ENCODE data around the gene CD83. TPM values are rescaled to one million over a fixed set of nuclear protein-coding genes. Genes with fewer than 3 reads are reported as not detected.

The CD83 gene
- polyA plus RNA-seq, 3 donors, result 74.5 to 326 (median 84.7) TPM

DNA sequence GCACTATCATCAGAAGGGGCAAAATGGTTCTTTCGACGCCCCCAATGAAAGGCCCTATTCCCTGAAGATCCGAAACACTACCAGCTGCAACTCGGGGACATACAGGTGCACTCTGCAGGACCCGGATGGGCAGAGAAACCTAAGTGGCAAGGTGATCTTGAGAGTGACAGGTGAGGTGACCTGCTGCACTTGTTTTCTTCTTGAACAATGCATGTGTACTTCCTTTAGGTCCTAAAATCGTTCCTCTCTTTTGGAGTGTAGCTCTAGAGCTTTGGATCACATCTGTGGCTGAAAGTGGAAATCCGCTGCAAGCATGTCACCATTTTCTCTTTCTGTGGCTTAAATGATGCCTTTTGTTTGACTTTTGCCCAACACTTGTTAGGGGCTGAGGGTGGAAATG, 14.0 kb downstream of the CD83 start:
- Mint-ChIP-seq H3K9me3 (no peaks in the 10 kb centered on the region), H3K27ac (no peak overlapping the region), H3K36me3 (peaks cover 78 to 87% of the 10 kb centered on the region in 2 donors), H3K4me1 (peaks cover 22% of the 10 kb centered on the region), H3K27me3 (ENCODE audit: low read depth in 3 of 3) (peaks cover 0 to 7% (median 0%) of the 10 kb centered on the region in 3 donors), H3K4me3 (no peak overlapping the region)
- Histone ChIP-seq H4K20me1 (ENCODE audit: insufficient read depth, low read length) (peaks cover 66% of the 10 kb centered on the region), H3K9ac (ENCODE audit: insufficient read depth, low read length, poor library complexity, severe bottlenecking) (no peak overlapping the region), H3K4me3 (replicated peaks in 1 of 3; ENCODE audit: low read depth in 2 of 3, low read length in 3 of 3) (no peak overlapping the region), H3K9me3 (replicated peaks in 1 of 2; ENCODE audit: control insufficient read depth in 1 of 2, insufficient read depth in 1 of 2, low read length in 2 of 2) (no peaks in the 10 kb centered on the region), H2AFZ (ENCODE audit: insufficient read depth, low read depth, low read length, poor library complexity, severe bottlenecking) (no peak overlapping the region), H3K36me3 (replicated peaks in 1 of 2; ENCODE audit: control insufficient read depth in 1 of 2, insufficient read depth in 2 of 2, low read length in 2 of 2) (peaks cover 16 to 52% of the 10 kb centered on the region in 2 donors), H3K27ac (ENCODE audit: low read depth in 1 of 2, low read length in 2 of 2) (no peak overlapping the region), H3K4me1 (ENCODE audit: control insufficient read depth in 1 of 2, insufficient read depth in 2 of 2, low read length in 2 of 2) (no peaks in the 10 kb centered on the region), H3K4me2 (replicated peaks; ENCODE audit: extremely low read depth, low read length, poor library complexity, severe bottlenecking) (no peak overlapping the region), H3K27me3 (ENCODE audit: control insufficient read depth in 2 of 2, insufficient read depth in 2 of 2, low read length in 2 of 2) (no peaks in the 10 kb centered on the region), H3K79me2 (ENCODE audit: insufficient read depth, low read length) (no peaks in the 10 kb centered on the region)
- peak in 1 of 3 donors; percentile 9 for DNase-seq
- no peak for TF ChIP-seq CTCF (IDR thresholded peaks at IDR 0.05)
- intact Hi-C loops (cut with micrococcal nuclease), result loop anchor here in 1 of 2 donors (10.0 kb wide), 1 partner anchor 47 kb away; no protein-coding TSS in a partner anchor
- 97% methylated on average over 6 of the region's 7 CpGs for WGBS (ENCODE audit: insufficient coverage)

DNA sequence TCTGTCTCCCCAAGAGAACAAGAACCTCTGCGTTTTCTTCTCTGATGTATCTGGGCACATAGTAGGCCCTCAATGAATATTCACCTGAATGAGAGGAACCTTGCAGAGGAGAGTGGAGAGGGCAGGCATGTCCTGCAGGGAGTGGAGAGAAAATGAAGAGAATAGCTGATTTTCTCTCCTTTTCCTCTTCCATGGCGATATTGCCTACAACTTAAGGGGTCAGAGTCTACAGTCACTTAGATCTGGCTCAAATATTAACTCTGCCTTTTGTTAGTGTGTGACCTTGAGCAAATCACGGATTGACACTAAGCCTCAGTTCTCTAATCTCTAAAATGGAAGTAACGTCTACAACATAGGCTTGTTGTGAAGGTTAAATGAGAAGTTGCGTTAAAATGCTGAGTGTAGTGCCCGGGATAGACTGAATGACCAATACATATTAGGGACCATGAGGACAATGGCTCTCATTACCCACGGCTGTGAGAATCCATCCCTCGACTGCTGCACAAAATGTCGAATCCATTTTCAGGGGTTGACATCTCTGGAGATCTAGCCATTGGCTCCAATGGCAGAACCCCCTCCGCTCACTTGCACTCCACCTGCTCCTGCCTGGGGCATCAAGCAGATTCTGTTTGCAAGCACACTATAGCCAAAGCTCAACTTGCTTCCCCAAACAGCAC, 14.8 kb downstream of the CD83 start:
- H3K4me2 ChIP-seq (replicated peaks; ENCODE audit: extremely low read depth, low read length, poor library complexity, severe bottlenecking), result no peak overlapping the region

More for the DNA sequence above, 14.8 kb downstream of the CD83 start:
- H3K4me1 Mint-ChIP-seq, result peaks cover 22% of the 10 kb centered on the region
- H3K9ac ChIP-seq (ENCODE audit: insufficient read depth, low read length, poor library complexity, severe bottlenecking), result no peak overlapping the region
- H3K9me3 ChIP-seq (replicated peaks in 1 of 2; ENCODE audit: control insufficient read depth in 1 of 2, insufficient read depth in 1 of 2, low read length in 2 of 2), result no peaks in the 10 kb centered on the region
- no peak overlapping the region for H3K4me3 Mint-ChIP-seq
- no peaks in the 10 kb centered on the region for H3K9me3 Mint-ChIP-seq
- TF ChIP-seq CTCF (IDR thresholded peaks at IDR 0.05), result no peak
- peaks cover 0 to 7% (median 0%) of the 10 kb centered on the region in 3 donors for H3K27me3 Mint-ChIP-seq (ENCODE audit: low read depth in 3 of 3)
- peak overlapping the region in 1 of 7 donors; percentile 27 for H3K27ac Mint-ChIP-seq
- 94% methylated on average over 6 of the region's 10 CpGs for WGBS (ENCODE audit: insufficient coverage)
- no peaks in the 10 kb centered on the region for H3K27me3 ChIP-seq (ENCODE audit: control insufficient read depth in 2 of 2, insufficient read depth in 2 of 2, low read length in 2 of 2)
- no peaks in the 10 kb centered on the region for H3K4me1 ChIP-seq (ENCODE audit: control insufficient read depth in 1 of 2, insufficient read depth in 2 of 2, low read length in 2 of 2)
- no peak overlapping the region for H2AFZ ChIP-seq (ENCODE audit: insufficient read depth, low read depth, low read length, poor library complexity, severe bottlenecking)
- H3K36me3 Mint-ChIP-seq, result peaks cover 74 to 87% of the 10 kb centered on the region in 2 donors
- peaks cover 16 to 52% of the 10 kb centered on the region in 2 donors for H3K36me3 ChIP-seq (replicated peaks in 1 of 2; ENCODE audit: control insufficient read depth in 1 of 2, insufficient read depth in 2 of 2, low read length in 2 of 2)
- peaks cover 59% of the 10 kb centered on the region for H4K20me1 ChIP-seq (ENCODE audit: insufficient read depth, low read length)
- intact Hi-C loops (cut with micrococcal nuclease), result loop anchor here in 1 of 2 donors (10.0 kb wide), 1 partner anchor 48 kb away; no protein-coding TSS in a partner anchor
- H3K79me2 ChIP-seq (ENCODE audit: insufficient read depth, low read length), result no peaks in the 10 kb centered on the region
- no peak overlapping the region for H3K4me3 ChIP-seq (replicated peaks in 1 of 3; ENCODE audit: low read depth in 2 of 3, low read length in 3 of 3)
- H3K27ac ChIP-seq (ENCODE audit: low read depth in 1 of 2, low read length in 2 of 2), result no peak overlapping the region
- no peak for DNase-seq
